Pons (tissue), 1 donor: ENCODE results near the gene TMEM52.
"Not testable (repeated sequence)": the region's sequence is repeated elsewhere in the genome, so short reads cannot be mapped to it uniquely, and the experiment has no call there.

Experiments
- DNase-seq: peaks from one replicate; pipeline ENCODE4 v3.0.0-alpha.2; 2016; ENCODE audit warnings: low spot score

The TMEM52 gene

GRCh38 chr1:1894354-1895059, 24.6 kb downstream of the TMEM52 start:
- no peak for DNase-seq

GRCh38 chr1:1893997-1894353, 25.1 kb downstream of the TMEM52 start:
- no peak for DNase-seq

GRCh38 chr1:1893291-1893985, 25.6 kb downstream of the TMEM52 start:
- no peak for DNase-seq

- no peak for DNase-seq
Observed at GRCh38 chr1:1892763-1893120, 26.3 kb downstream of the TMEM52 start.

GRCh38 chr1:1892079-1892762, 26.9 kb downstream of the TMEM52 start:
- DNase-seq, result no peak

GRCh38 chr1:1891349-1892078, 27.6 kb downstream of the TMEM52 start:
- DNase-seq, result no peak

- peak; percentile 84 for DNase-seq
Observed at GRCh38 chr1:1890506-1891348, 28.4 kb downstream of the TMEM52 start, which contains the start of gene GNB1. TSS of gene GNB1 (minus strand) at chr1:1891087. CDS start at chr1:1825453, 65,634 bp downstream.

GRCh38 chr1:1889847-1890505, 29.1 kb downstream of the TMEM52 start:
- DNase-seq, result no peak

- DNase-seq, result no peak
Observed at GRCh38 chr1:1889090-1889750, 29.9 kb downstream of the TMEM52 start.

- not testable (repeated sequence) for DNase-seq
Observed at GRCh38 chr1:1883890-1884289, 35.2 kb downstream of the TMEM52 start.

- no peak for DNase-seq
Observed at GRCh38 chr1:1883092-1883873, 35.8 kb downstream of the TMEM52 start.

GRCh38 chr1:1881727-1882126, 37.4 kb downstream of the TMEM52 start:
- DNase-seq, result no peak

- DNase-seq, result no peak
Observed at GRCh38 chr1:1880617-1881312, 38.3 kb downstream of the TMEM52 start.

GRCh38 chr1:1879942-1880341, 39.1 kb downstream of the TMEM52 start:
- DNase-seq, result no peak

- no peak for DNase-seq
Observed at GRCh38 chr1:1877865-1878436, 41.1 kb downstream of the TMEM52 start.

GRCh38 chr1:1876335-1876930, 42.6 kb downstream of the TMEM52 start:
- no peak for DNase-seq

- DNase-seq, result no peak
Observed at GRCh38 chr1:1875932-1876331, 43.1 kb downstream of the TMEM52 start.

GRCh38 chr1:1874901-1875300, 44.2 kb downstream of the TMEM52 start:
- DNase-seq, result no peak
